ENCODE measurements around the gene ADGRL3. TPM values are rescaled to one million over a fixed set of nuclear protein-coding genes. Genes with fewer than 3 reads are reported as not detected.
"Not testable (repeated sequence)": the region's sequence is repeated elsewhere in the genome, so short reads cannot be mapped to it uniquely, and the experiment has no call there.

Gene ADGRL3
- total RNA-seq, 2 experiments from 2014 or later = not detected

DNA sequence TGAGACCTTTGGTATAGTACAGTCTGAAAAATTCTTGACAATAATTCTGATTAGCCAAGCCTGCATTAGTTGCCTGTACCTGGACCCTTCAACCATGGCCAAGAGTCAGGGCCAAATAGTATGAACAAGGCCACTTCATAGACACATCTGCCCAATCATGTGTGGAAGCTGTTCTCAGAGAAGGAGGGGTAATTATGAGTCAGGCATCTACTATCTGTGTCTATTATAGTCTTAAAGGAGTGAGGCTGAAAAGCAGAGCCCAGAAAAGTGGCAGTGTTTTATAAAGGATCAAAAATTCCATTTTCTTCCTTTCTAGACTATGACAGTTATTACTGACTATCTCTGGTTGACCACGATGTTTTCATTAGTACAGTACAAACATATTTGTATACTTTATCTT is 5.0 kb upstream of the ADGRL3 start:
- CTCF ChIA-PET = no interaction called here

DNA sequence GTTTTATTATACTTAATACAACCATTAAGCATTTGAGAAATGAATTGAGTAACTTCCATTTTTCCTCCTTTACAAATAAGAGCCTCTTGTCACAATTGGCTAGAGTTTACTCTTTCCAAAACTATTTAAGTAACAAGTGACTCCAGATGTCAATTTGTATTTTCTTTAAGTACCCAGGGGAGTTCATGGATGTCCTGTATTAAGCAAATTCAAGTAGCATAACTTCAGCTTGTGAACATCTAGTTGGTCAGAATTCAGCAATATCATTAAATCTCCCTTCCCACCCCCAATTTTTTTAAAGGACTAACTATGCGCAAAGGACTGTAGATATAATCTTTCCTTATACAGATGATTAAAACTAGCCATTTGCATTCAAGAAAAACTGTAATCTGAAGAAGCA is 1.4 kb upstream of the ADGRL3 start:
- no peak for DNase-seq
- POLR2A ChIA-PET = no interaction called here
- no peak overlapping the region for H3K27ac Mint-ChIP-seq

More for the DNA sequence above, 5.0 kb upstream of the ADGRL3 start:
- Mint-ChIP-seq H3K9me3 (ENCODE audit: low read depth) (peaks cover 4% of the 10 kb centered on the region), H3K27me3 (peaks cover 13% of the 10 kb centered on the region), H3K4me1 (no peaks in the 10 kb centered on the region), H3K27ac (no peak overlapping the region), H3K4me3 (no peak overlapping the region), H3K36me3 (ENCODE audit: low read depth) (peaks cover 2% of the 10 kb centered on the region)
- intact Hi-C loops (cut with DNase I, micrococcal nuclease) = no loop called here
- POLR2A ChIA-PET = no interaction called here
- ATAC-seq (no peak), DNase-seq (no peak)

DNA sequence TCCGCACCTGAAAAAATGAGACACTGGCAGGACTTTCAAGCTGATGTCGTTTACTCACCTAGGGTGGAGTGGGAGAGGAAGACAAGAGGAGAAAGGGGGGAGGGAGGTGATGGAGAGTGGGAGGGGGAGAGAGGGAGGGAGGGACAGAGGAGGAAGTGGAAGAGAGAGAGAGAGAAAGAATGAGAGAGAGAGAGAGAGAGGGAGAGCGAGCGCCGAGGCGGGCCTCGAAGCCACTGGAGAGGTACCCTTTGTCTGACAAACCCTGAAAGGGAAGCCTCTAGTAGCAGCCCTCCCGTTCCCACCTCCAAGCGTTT is 296 bp upstream of the ADGRL3 start:
- H3K27me3 Mint-ChIP-seq = peaks cover 41% of the 10 kb centered on the region
- H3K27ac Mint-ChIP-seq = no peak overlapping the region
- intact Hi-C loops (cut with DNase I, micrococcal nuclease) = no loop called here
- no peaks in the 10 kb centered on the region for H3K9me3 Mint-ChIP-seq (ENCODE audit: low read depth)
- ATAC-seq = no peak
- DNase-seq = peak; percentile 7
- H3K4me3 Mint-ChIP-seq = no peak overlapping the region
- POLR2A ChIA-PET = no interaction called here
- CTCF ChIA-PET = no interaction called here
- peaks cover 4% of the 10 kb centered on the region for H3K36me3 Mint-ChIP-seq (ENCODE audit: low read depth)
- H3K4me1 Mint-ChIP-seq = peaks cover 2% of the 10 kb centered on the region

More for the DNA sequence above, 1.4 kb upstream of the ADGRL3 start:
- intact Hi-C loops (cut with DNase I, micrococcal nuclease) = no loop called here
- Mint-ChIP-seq H3K4me1 (peaks cover 2% of the 10 kb centered on the region), H3K9me3 (ENCODE audit: low read depth) (peaks cover 1% of the 10 kb centered on the region), H3K4me3 (no peak overlapping the region), H3K36me3 (ENCODE audit: low read depth) (peaks cover 4% of the 10 kb centered on the region), H3K27me3 (peaks cover 37% of the 10 kb centered on the region)
- CTCF ChIA-PET = no interaction called here
- no peak for ATAC-seq

DNA sequence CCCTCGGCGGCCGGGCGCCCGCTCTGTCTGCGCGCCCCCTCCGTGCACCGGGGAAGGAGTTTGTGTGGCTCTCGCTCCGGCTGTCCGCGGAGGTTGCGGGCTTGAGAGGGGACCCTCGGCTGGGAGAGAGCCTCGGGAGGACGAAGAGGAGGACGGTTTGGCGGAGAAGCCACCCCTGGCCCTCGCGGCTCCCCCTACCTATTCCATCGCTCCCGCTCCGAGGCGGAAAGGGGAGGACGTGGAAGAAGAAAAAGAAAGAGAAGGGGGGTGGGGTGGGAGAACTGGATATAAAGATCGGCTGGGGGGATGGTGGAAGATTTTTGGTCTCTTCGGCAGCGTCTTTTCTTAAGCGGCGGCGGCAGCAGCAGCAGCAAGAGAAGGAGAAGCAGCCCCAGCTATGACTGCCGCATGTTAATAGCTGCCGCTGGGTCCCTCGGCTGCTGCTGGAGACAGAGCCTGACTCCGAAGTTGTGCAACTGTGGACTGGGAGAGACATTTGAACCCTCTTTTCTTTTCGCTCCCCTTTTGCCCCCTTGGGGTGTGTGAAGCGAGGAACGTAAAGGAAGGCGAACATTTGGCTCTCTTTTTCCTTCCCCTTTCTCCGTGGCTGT is 895 bp downstream of the ADGRL3 start:
- H3K4me1 Mint-ChIP-seq = peaks cover 2% of the 10 kb centered on the region

DNA sequence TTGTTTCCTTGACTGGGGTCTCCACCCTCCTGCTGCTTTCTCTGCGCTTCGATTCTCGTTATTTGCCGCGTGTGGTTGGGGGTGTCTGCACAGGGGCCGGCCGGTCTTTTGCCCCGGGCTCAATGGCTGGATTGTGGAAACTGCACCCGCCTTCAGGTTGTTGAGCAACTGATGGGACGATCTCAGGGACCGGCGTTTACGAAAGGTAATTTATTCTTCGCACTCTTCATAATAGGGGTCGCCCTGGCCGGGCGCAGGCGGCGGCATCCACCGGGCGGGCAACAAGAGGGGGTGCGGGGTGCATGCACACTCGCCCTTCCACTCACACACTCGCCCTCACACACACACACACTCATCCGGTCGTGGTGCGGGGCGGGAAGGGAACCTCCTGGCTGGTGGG is 1.4 kb downstream of the ADGRL3 start:
- Mint-ChIP-seq H3K9me3 (ENCODE audit: low read depth) (no peaks in the 10 kb centered on the region), H3K4me3 (no peak overlapping the region), H3K36me3 (ENCODE audit: low read depth) (peaks cover 4% of the 10 kb centered on the region), H3K27me3 (peaks cover 44% of the 10 kb centered on the region), H3K27ac (no peak overlapping the region), H3K4me1 (peaks cover 2% of the 10 kb centered on the region)
- ChIA-PET CTCF (no interaction called here), POLR2A (no interaction called here)
- intact Hi-C loops (cut with DNase I, micrococcal nuclease) = no loop called here
- ATAC-seq = no peak
- no peak for DNase-seq

More for the DNA sequence above, 895 bp downstream of the ADGRL3 start:
- H3K27ac Mint-ChIP-seq = no peak overlapping the region
- H3K36me3 Mint-ChIP-seq (ENCODE audit: low read depth) = peaks cover 4% of the 10 kb centered on the region
- no peaks in the 10 kb centered on the region for H3K9me3 Mint-ChIP-seq (ENCODE audit: low read depth)
- peaks cover 44% of the 10 kb centered on the region for H3K27me3 Mint-ChIP-seq
- ATAC-seq (no peak), DNase-seq (peak; percentile 11)
- intact Hi-C loops (cut with DNase I, micrococcal nuclease) = no loop called here
- no peak overlapping the region for H3K4me3 Mint-ChIP-seq
- ChIA-PET CTCF (no interaction called here), POLR2A (no interaction called here)

DNA sequence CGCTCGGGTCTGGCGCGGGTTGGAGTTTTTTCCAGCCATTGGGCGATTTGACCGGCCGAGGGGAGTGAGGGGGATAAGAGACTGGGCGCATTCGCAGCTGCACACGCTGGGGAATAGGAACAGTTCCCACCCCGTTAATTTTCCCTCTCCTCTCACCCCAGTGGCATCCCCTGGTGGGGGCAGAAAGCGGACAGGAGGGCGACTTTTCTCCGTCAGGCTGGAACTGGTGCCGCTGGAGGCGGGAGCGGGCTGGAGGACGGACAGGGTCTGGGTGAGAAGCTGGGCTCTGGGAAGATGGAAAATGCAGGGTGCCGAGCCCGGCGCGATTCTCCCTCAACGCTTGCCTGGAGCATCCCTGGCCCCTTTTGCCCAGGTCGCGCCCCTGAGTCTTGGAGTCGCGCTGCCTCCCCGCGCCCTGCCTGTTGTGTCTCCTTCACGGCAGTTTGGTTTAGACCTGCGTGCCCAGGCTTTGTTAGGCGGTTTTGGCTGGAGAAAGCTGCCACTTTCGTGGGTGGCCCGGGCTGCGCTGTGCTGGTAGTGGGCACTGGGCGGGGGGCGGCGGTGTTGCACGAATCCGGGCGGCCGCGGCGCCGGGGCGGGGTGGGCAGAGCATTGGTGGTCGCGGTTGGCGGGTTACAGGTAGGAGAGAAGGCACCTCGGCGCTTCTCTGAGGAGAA is 2.0 kb downstream of the ADGRL3 start:
- H3K27me3 Mint-ChIP-seq = peaks cover 44% of the 10 kb centered on the region
- H3K27ac Mint-ChIP-seq = no peak overlapping the region

DNA sequence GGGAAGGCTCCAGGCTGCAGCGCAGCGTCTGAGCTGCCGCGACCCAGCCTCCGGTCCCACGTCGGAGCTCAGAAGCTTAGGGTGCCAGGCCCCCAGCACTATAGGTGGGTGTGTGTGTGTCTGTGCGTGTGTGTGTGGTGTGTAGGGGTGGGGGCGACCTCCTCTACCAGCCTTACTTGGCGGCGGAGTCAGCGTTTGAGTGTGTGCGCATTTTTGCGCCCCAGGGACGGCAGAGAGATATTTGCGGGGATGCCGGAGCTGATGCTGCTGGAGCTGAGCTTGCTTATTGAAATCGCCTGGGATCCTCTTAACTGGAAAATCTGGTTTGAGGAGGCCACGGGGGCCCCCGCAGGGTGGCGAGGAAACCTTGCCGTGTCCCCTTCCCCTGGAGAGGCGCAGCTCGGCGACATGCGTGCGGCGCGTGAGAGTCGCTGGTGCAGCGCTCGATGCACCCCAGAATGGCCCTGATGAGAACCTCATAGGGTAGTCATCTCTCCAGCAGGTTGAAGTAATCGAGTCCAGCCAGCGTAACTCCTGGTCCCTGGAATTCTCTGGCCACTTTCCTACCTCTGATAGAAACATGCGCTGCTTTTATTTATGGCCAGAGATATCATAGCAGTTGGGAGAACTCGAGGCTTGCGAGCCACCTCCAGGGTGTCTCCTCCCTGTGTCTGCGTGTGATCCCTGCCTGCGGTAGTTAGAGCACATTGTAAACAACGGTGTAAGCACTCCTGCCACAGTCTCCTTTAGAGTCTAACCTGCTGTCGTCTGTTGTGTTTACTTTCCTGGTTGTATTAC is 2.7 kb downstream of the ADGRL3 start:
- Mint-ChIP-seq H3K36me3 (ENCODE audit: low read depth) (peaks cover 4% of the 10 kb centered on the region), H3K27me3 (peaks cover 44% of the 10 kb centered on the region), H3K4me1 (peaks cover 2% of the 10 kb centered on the region), H3K27ac (no peak overlapping the region), H3K9me3 (ENCODE audit: low read depth) (no peaks in the 10 kb centered on the region), H3K4me3 (no peak overlapping the region)
- no peak for ATAC-seq
- intact Hi-C loops (cut with DNase I, micrococcal nuclease) = no loop called here
- ChIA-PET POLR2A (no interaction called here), CTCF (no interaction called here)
- no peak for DNase-seq

More for the DNA sequence above, 2.0 kb downstream of the ADGRL3 start:
- CTCF ChIA-PET = no interaction called here
- no peak for ATAC-seq
- Mint-ChIP-seq H3K9me3 (ENCODE audit: low read depth) (no peaks in the 10 kb centered on the region), H3K4me1 (peaks cover 2% of the 10 kb centered on the region), H3K4me3 (no peak overlapping the region), H3K36me3 (ENCODE audit: low read depth) (peaks cover 4% of the 10 kb centered on the region)
- intact Hi-C loops (cut with DNase I, micrococcal nuclease) = no loop called here
- DNase-seq = peak; percentile 3
- POLR2A ChIA-PET = no interaction called here

DNA sequence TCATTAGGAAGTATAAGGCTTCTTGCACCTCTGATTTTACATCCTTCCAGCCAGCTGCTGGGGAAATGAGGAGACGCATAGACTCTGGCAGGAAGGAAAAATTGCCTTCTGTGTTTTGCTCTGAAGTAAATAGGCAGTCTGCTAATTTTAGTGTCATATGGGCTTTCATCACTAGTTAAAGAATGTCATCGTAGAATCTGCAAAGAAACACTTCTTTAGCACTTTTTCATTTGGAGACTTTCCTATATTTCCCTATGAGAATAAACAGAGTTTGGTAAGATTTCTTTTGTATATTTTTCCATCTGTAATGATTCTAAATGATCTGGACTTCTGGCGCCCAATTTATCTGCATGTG is 3.3 kb downstream of the ADGRL3 start:
- H3K36me3 Mint-ChIP-seq (ENCODE audit: low read depth) = peaks cover 4% of the 10 kb centered on the region
- no peak for DNase-seq
- CTCF ChIA-PET = interaction anchor here (0.7 kb wide), 1 partner anchor 1935 kb away, joined by 3 read pairs; no protein-coding TSS in a partner anchor
- intact Hi-C loops (cut with DNase I, micrococcal nuclease) = no loop called here
- H3K9me3 Mint-ChIP-seq (ENCODE audit: low read depth) = no peaks in the 10 kb centered on the region
- no peak overlapping the region for H3K27ac Mint-ChIP-seq
- POLR2A ChIA-PET = no interaction called here
- peaks cover 44% of the 10 kb centered on the region for H3K27me3 Mint-ChIP-seq
- ATAC-seq = no peak
- H3K4me3 Mint-ChIP-seq = no peak overlapping the region
- H3K4me1 Mint-ChIP-seq = peaks cover 2% of the 10 kb centered on the region

DNA sequence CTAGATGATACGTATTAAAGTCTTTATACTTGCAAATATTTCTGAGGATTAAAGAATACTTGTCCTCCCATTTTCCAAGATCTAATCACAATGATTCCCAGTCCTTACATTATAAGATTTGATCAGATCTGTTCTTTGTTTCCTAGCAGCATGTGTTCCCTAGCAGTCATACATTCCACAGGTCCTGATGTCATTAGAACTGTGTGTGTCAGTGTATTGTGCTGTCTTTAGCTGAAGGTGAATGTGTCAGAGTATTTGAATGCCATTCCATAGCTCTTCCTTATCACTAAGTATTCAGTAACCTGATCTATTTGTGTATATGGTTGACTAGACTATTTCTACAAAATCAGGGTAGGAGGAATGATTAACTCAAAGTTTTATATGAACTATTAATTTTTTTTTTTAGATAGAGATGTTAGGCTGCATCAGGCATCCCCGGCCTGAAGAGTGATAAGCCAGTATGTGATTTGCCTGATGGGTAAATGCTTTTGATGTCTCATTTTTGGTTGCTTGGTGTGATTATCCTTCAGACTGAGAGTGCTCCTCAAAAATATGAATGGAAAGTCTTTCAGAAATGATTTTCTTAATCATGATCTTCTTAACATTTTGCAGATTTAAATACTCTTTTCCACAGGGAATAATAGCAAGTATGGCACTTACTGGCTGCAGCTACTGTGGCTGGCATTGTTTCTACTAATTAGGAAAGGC is 4.4 kb downstream of the ADGRL3 start:
- H3K4me3 Mint-ChIP-seq = no peak overlapping the region
- peaks cover 34% of the 10 kb centered on the region for H3K27me3 Mint-ChIP-seq
- DNase-seq (no peak), ATAC-seq (no peak)
- H3K4me1 Mint-ChIP-seq = peaks cover 2% of the 10 kb centered on the region
- no peak overlapping the region for H3K27ac Mint-ChIP-seq
- H3K9me3 Mint-ChIP-seq (ENCODE audit: low read depth) = no peaks in the 10 kb centered on the region
- peaks cover 1% of the 10 kb centered on the region for H3K36me3 Mint-ChIP-seq (ENCODE audit: low read depth)
- ChIA-PET CTCF (interaction anchor here (0.7 kb wide), 2 partner anchors 116 to 1934 kb away, joined by 3 read pairs; no protein-coding TSS in a partner anchor), POLR2A (no interaction called here)
- intact Hi-C loops (cut with DNase I, micrococcal nuclease) = no loop called here

DNA sequence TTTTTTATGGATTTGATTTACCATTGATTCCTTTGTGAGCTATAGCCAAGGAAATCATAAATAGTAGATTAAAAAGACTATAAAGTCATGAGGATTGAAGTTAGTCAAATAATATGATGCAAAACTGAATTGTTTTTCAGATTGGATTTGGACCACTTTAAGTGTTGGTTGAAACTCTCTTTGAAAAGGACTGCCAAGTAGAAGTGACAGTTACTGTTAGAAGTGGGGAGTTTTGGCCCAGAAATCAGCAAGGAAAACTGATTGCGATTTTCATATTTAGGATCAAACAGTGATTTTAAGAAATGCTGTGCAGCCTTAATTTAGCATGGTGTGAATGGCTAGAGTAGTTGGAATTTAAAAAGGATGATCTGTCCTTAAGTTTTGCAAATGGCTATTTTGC is 4.9 kb downstream of the ADGRL3 start:
- no peaks in the 10 kb centered on the region for H3K9me3 Mint-ChIP-seq (ENCODE audit: low read depth)
- ATAC-seq = no peak
- ChIA-PET CTCF (no interaction called here), POLR2A (no interaction called here)
- H3K36me3 Mint-ChIP-seq (ENCODE audit: low read depth) = peaks cover 1% of the 10 kb centered on the region
- no peak for DNase-seq
- peaks cover 31% of the 10 kb centered on the region for H3K27me3 Mint-ChIP-seq
- H3K27ac Mint-ChIP-seq = no peak overlapping the region
- H3K4me1 Mint-ChIP-seq = peaks cover 2% of the 10 kb centered on the region
- intact Hi-C loops (cut with DNase I, micrococcal nuclease) = no loop called here
- no peak overlapping the region for H3K4me3 Mint-ChIP-seq

DNA sequence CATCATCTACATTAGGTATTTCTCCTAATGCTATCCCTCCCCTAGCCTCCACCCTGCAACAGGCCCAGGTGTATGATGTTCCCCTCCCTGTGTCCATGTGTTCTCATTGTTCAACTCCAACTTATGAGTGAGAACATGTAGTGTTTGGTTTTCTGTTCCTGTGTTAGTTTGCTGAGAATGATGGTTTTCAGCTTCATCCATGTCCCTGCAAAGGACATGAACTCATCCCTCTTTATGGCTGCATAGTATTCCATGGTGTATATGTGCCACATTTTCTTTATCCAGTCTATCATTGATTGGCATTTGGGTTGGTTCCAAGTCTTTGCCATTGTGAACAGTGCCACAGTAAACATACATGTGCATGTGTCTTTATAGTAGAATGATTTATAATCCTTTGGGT is 7.0 kb downstream of the ADGRL3 start:
- CTCF ChIA-PET = not testable (repeated sequence)
- peaks cover 19% of the 10 kb centered on the region for H3K27me3 Mint-ChIP-seq

More for the DNA sequence above, 7.0 kb downstream of the ADGRL3 start:
- H3K36me3 Mint-ChIP-seq (ENCODE audit: low read depth); intact Hi-C loops (cut with DNase I, micrococcal nuclease); H3K9me3 Mint-ChIP-seq (ENCODE audit: low read depth); H3K4me3 Mint-ChIP-seq; H3K27ac Mint-ChIP-seq; DNase-seq; ATAC-seq; POLR2A ChIA-PET; H3K4me1 Mint-ChIP-seq: not testable (repeated sequence)
